Stomach (tissue), 9 donors: ENCODE results near the gene TMEM59L. TPM values are rescaled to one million over a fixed set of nuclear protein-coding genes. Genes with fewer than 3 reads are reported as not detected.
A peak's percentile ranks its signal among the peaks of the same experiment; 100 is the strongest.

ENCODE experiments used
- DNase-seq, 2 donors: peaks; one replicate each; pipeline versions ENCODE4 v3.0.0 to v3.0.0-alpha.2; 2013 to 2019
- H3K27ac ChIP-seq, 5 donors: fragments of 200-600 bp in 4 of 5; sonication (generic) in 4 of 5; one replicate each; pipeline ENCODE4 v1.5.1; 2013 to 2019; ENCODE audit warnings: mild to moderate bottlenecking in 1 of 5, moderate library complexity in 1 of 5
- H3K27me3 ChIP-seq, 3 donors: fragments of 200-600 bp; sonication (generic); one replicate each; pipeline ENCODE4 v1.5.1; 2017 to 2019; ENCODE audit warnings: mixed run types in 1 of 3
- H3K36me3 ChIP-seq, 4 donors: fragments of 200-600 bp; sonication (generic); 1 replicate in 3 of 4; 2 replicates in 1 of 4; pipeline ENCODE4 v1.5.1; 2016 to 2019
- H3K4me1 ChIP-seq, 4 donors: fragments of 200-600 bp; sonication (generic); one replicate each; pipeline ENCODE4 v1.5.1; 2016 to 2019
- H3K4me3 ChIP-seq, 4 donors: fragments of 200-600 bp; sonication (generic) in 3 of 4; one replicate each; pipeline ENCODE4 v1.5.1; 2016 to 2019; ENCODE audit warnings: mild to moderate bottlenecking in 1 of 4
- H3K9me3 ChIP-seq, 4 donors: fragments of 200-600 bp; sonication (generic); one replicate each; pipeline ENCODE4 v1.5.1; 2016 to 2019
- EP300 ChIP-seq: sonication (generic); formaldehyde crosslinking; IDR thresholded peaks from one replicate; pipeline ENCODE4 v1.6.1; 2017; ENCODE audit warnings: antibody characterized with exemption
- POLR2A ChIP-seq, 4 donors: fragments of 450-650 bp; IDR thresholded peaks; one replicate each; pipeline ENCODE4 v1.6.1; 2016; ENCODE audit warnings: antibody characterized with exemption in 4 of 4, control low read depth in 2 of 4, mild to moderate bottlenecking in 1 of 4, moderate library complexity in 1 of 4
- POLR2AphosphoS5 ChIP-seq, 3 donors: sonication (generic); formaldehyde crosslinking; IDR thresholded peaks; one replicate each; pipeline ENCODE4 v1.6.1; 2016; ENCODE audit warnings: antibody characterized with exemption in 3 of 3
- WGBS, 5 donors: extraction: QIAGEN DNeasy Blood & Tissue Kit in 3 of 5; methylation state at CpG; one replicate each; pipeline versions ENCODE4 v1.1.5 to v1.1.7; 2013 to 2018; 5-methylcytosine and 5-hydroxymethylcytosine counted together
- intact Hi-C: fragments of 100-400 bp; cut with DNase I; formaldehyde crosslinking; loops from one replicate; pipeline ENCODE4 v1.15.1; 2023; ENCODE audit warnings: low total_unique reads
- polyA plus RNA-seq, 3 donors: library from polyadenylated mRNA; stranded (reverse); fragments of 200-250 nt; gene quantifications; one replicate each; pipeline ENCODE4 v1.2.3, GENCODE V29; 2013
- total RNA-seq, 5 donors: library from RNA; depleted of rRNA; stranded (reverse); fragments of >200 nt; gene quantifications; one replicate each; pipeline versions ENCODE4 v1.1.0 to v1.2.3, GENCODE V29; 2014 to 2016
- TF ChIP-seq, protein P1 (sequence below), 7 experiments: fragments of 450-650 bp in 4 of 7; fragments of 200-600 bp in 3 of 7; sonication (generic) in 3 of 7; IDR thresholded peaks; one replicate each; pipeline ENCODE4 v1.5.1; 2016 to 2019; ENCODE audit warnings: antibody characterized with exemption in 7 of 7, control low read depth in 2 of 7, mild to moderate bottlenecking in 1 of 7
- donor health status: healthy with polysubstance abuse.
- donor health status: Bipolar disorder and iron deficiency.
- donor health status: healthy.

The TMEM59L gene
- total and polyA plus RNA-seq, 8 donors = 0.25 to 4.7 (median 2.8) TPM; not detected in 4

DNA sequence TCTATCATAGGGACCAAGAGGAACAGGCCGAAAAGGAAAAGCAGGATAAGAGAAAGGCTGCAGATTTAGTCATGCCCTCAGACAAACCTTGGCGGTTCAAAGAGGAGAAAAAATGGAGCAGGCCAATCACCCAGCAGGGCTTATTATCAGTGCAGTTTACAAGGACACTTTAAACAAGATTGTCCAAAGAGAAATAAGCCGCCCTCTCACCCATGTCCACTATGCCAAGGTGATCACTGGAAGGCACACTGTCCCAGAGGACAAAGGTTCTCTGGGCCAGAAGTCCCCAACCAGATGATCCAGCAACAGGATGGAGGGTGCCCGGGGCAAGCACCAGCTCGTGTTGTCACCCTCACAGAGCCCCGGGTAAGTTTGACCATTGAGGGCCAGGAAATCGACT is 32.4 kb upstream of the TMEM59L start:
- Histone ChIP-seq H3K27ac (no peak overlapping the region), H3K4me3 (no peak overlapping the region), H3K36me3 (peaks cover 18 to 33% (median 28%) of the 10 kb centered on the region in 4 donors), H3K9me3 (no peaks in the 10 kb centered on the region), H3K27me3 (no peaks in the 10 kb centered on the region), H3K4me1 (no peaks in the 10 kb centered on the region)
- WGBS, 5 donors = 57 to 67% (median 67%) methylated on average over 6 to 7 of the region's 7 CpGs
- TF ChIP-seq, protein P1, sequence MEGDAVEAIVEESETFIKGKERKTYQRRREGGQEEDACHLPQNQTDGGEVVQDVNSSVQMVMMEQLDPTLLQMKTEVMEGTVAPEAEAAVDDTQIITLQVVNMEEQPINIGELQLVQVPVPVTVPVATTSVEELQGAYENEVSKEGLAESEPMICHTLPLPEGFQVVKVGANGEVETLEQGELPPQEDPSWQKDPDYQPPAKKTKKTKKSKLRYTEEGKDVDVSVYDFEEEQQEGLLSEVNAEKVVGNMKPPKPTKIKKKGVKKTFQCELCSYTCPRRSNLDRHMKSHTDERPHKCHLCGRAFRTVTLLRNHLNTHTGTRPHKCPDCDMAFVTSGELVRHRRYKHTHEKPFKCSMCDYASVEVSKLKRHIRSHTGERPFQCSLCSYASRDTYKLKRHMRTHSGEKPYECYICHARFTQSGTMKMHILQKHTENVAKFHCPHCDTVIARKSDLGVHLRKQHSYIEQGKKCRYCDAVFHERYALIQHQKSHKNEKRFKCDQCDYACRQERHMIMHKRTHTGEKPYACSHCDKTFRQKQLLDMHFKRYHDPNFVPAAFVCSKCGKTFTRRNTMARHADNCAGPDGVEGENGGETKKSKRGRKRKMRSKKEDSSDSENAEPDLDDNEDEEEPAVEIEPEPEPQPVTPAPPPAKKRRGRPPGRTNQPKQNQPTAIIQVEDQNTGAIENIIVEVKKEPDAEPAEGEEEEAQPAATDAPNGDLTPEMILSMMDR (IDR thresholded peaks at IDR 0.05) = no peak
- TF ChIP-seq POLR2AphosphoS5 (IDR thresholded peaks at IDR 0.05) (no peak), EP300 (no peak), POLR2A (IDR thresholded peaks at IDR 0.05) (no peak)
- DNase-seq = no peak
- intact Hi-C loops = no loop called here

DNA sequence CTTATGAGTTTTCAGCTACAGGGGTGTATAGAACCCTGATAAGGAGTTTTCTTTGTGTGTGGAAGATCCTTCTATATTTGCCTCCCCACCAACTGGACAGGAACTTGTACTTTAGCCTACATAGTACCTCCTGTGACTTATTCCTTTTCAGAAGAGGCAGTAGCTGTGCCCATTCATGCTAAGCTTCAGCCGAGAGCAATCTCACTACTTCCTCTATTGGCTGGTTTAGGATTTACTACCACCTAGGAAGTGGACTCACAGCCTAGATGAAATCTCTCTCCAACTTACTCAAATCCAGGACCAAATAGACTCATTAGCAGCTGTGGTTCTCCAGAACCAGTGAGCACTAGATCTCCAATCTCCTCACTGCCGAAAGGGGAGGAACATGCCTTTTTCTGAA is 26.4 kb upstream of the TMEM59L start:
- no peak for DNase-seq
- TF ChIP-seq, protein P1 (IDR thresholded peaks at IDR 0.05) = no peak
- no peak for TF ChIP-seq POLR2AphosphoS5 (IDR thresholded peaks at IDR 0.05)
- Histone ChIP-seq H3K36me3 (peaks cover 8 to 11% (median 10%) of the 10 kb centered on the region in 4 donors), H3K27me3 (no peaks in the 10 kb centered on the region), H3K4me1 (peaks cover 11 to 30% (median 28%) of the 10 kb centered on the region in 4 donors), H3K27ac (no peak overlapping the region), H3K9me3 (no peaks in the 10 kb centered on the region), H3K4me3 (no peak overlapping the region)
- intact Hi-C loops = no loop called here
- WGBS, 5 donors = 32 to 53% (median 46%) methylated on average over 2 of the region's 2 CpGs

DNA sequence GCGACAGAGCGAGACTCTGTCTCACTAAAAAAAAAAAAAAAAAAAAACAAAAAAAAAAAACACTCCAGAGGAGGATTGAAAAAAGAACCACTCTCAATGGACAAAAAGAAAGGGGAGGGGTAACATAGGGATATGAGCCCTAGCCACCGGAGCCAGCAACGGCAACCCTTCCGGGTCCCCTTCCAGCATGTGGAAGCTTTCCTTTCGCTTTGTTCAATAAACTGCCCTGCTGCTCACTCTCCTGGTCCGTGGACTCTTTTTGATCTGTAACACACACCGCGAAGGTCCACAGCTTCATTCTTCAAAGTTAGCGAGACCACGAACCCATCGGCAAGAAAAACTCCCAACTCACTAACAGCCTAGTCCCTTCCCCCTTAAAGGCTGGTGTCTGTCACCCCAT is 25.1 kb upstream of the TMEM59L start:
- no peak overlapping the region for H3K4me3 ChIP-seq
- no peaks in the 10 kb centered on the region for H3K27me3 ChIP-seq
- WGBS, 5 donors = 90 to 93% (median 90%) methylated on average over 12 of the region's 12 CpGs
- peaks cover 11 to 30% (median 28%) of the 10 kb centered on the region in 4 donors for H3K4me1 ChIP-seq
- peaks cover 8 to 20% (median 16%) of the 10 kb centered on the region in 4 donors for H3K36me3 ChIP-seq
- no peak for DNase-seq
- TF ChIP-seq POLR2AphosphoS5 (IDR thresholded peaks at IDR 0.05) (no peak), POLR2A (IDR thresholded peaks at IDR 0.05) (no peak), EP300 (no peak)
- TF ChIP-seq, protein P1 (IDR thresholded peaks at IDR 0.05) = no peak
- intact Hi-C loops = no loop called here
- peak overlapping the region in 3 of 5 donors; percentile 90 to 92 (median 91) for H3K27ac ChIP-seq
- no peaks in the 10 kb centered on the region for H3K9me3 ChIP-seq

DNA sequence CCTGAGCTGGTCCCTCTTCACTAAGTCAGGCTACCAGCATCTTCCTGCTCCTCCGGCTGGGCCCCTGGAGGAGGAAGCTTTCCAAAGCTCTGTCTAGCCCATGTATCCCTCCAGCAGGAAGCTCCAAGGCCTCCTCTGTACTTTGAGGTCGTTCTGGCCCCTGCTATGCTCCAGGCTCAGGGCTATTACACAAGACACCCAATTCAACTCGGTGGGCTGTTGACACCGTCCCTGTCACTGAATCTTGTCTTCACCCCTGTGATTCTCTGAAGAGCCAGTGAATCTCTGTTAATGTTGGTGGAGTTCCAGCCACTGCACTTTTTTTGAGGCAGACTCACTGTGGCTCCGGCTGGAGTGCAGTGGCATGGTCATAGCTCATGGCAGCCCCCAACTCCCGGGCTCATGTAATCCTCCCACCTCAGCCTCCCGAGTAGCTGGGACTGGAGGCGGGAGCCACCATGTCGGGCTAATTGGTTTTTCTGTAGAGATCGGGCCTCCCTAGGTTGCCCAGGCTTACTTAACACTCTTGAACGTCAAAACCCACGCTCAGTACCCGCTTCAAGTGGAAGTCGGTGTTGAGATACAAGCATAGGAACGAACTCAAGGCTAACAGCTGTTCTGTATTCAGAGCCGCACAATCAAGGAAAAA is 24.6 kb upstream of the TMEM59L start:
- intact Hi-C loops = no loop called here
- no peaks in the 10 kb centered on the region for H3K9me3 ChIP-seq
- no peak for TF ChIP-seq POLR2AphosphoS5 (IDR thresholded peaks at IDR 0.05)
- TF ChIP-seq, protein P1 (IDR thresholded peaks at IDR 0.05) = no peak
- TF ChIP-seq EP300 = no peak
- no peak for TF ChIP-seq POLR2A (IDR thresholded peaks at IDR 0.05)
- H3K4me3 ChIP-seq = peak overlapping the region; percentile 73 to 93 (median 90)
- H3K36me3 ChIP-seq = peaks cover 8 to 20% (median 16%) of the 10 kb centered on the region in 4 donors
- DNase-seq = no peak
- peaks cover 11 to 30% (median 28%) of the 10 kb centered on the region in 4 donors for H3K4me1 ChIP-seq
- WGBS, 5 donors = 34 to 50% (median 39%) methylated on average over 9 to 16 of the region's 16 CpGs
- peak overlapping the region; percentile 73 to 92 (median 90) for H3K27ac ChIP-seq
- no peaks in the 10 kb centered on the region for H3K27me3 ChIP-seq
